ENCODE data around the gene PEX13. TPM values are rescaled to one million over a fixed set of nuclear protein-coding genes. Genes with fewer than 3 reads are reported as not detected.

The PEX13 gene
- polyA plus RNA-seq, 2 of the 4 experiments (the other 2 are of a cell fraction): 18.5 to 42.5 TPM

DNA sequence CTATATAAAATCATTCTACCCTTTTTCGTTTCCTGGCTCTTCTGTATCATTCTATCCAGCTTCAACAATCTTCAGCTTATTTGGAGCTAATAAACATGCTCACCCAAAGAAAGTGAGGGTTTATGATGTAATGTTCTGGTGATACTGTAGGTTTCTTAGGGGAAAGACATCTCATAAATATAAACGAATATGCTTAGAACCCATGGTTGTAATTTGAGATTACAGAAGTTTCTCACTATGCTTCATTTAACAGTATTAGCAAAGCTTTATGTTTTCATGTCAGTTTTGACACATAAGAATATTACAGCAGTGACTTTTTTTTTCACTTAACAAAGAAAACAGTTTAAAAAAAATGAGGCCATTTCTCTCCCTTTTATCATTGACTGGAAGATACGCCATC lies 11.8 kb upstream of the PEX13 start:
- WGBS (ENCODE audit: missing lambda C conversion rate): 79% methylated on average over 3 of the region's 3 CpGs
- FAIRE-seq (no peak), DNase-seq (ENCODE audit: low read depth in 1 of 2, low spot score in 1 of 2) (no peak), ATAC-seq (no peak)
- POLR2A ChIA-PET: interaction anchor here (1.8 kb wide), 1 partner anchor 11 kb away, joined by 5 read pairs; no protein-coding TSS in a partner anchor
- CTCF ChIA-PET: interaction anchor here (0.7 to 2.6 kb wide), 5 partner anchors 10 to 298 kb away, joined by 3 to 21 read pairs (median 5); no protein-coding TSS in a partner anchor
- Histone ChIP-seq H3K4me3 (no peak overlapping the region; the same call in 2 of the 3 replicates), H3K4me1 (peaks cover 18% of the 10 kb centered on the region), H3K4me2 (peak overlapping the region; percentile 61), H3K9me3 (no peaks in the 10 kb centered on the region), H3K27ac (no peak overlapping the region)
- TF ChIP-seq RARB (CRISPR knock-in tag; IDR thresholded peaks at IDR 0.05) (no peak), POLR2A (IDR thresholded peaks at IDR 0.05; ENCODE audit: low read length) (no peak), SREBF2 (IDR thresholded peaks at IDR 0.05) (no peak), NPAS2 (CRISPR knock-in tag; IDR thresholded peaks at IDR 0.05; ENCODE audit: borderline replicate concordance) (no peak), JUNB (IDR thresholded peaks at IDR 0.05) (no peak), JUN (IDR thresholded peaks at IDR 0.05) (no peak), TP53 (CRISPR knock-in tag; IDR thresholded peaks at IDR 0.05) (no peak), BHLHE40 (IDR thresholded peaks at IDR 0.05; ENCODE audit: low read depth, low read length) (no peak), KDM5A (IDR thresholded peaks at IDR 0.05) (no peak)
- TF ChIP-seq, protein P1, sequence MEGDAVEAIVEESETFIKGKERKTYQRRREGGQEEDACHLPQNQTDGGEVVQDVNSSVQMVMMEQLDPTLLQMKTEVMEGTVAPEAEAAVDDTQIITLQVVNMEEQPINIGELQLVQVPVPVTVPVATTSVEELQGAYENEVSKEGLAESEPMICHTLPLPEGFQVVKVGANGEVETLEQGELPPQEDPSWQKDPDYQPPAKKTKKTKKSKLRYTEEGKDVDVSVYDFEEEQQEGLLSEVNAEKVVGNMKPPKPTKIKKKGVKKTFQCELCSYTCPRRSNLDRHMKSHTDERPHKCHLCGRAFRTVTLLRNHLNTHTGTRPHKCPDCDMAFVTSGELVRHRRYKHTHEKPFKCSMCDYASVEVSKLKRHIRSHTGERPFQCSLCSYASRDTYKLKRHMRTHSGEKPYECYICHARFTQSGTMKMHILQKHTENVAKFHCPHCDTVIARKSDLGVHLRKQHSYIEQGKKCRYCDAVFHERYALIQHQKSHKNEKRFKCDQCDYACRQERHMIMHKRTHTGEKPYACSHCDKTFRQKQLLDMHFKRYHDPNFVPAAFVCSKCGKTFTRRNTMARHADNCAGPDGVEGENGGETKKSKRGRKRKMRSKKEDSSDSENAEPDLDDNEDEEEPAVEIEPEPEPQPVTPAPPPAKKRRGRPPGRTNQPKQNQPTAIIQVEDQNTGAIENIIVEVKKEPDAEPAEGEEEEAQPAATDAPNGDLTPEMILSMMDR (IDR thresholded peaks at IDR 0.05): no peak

DNA sequence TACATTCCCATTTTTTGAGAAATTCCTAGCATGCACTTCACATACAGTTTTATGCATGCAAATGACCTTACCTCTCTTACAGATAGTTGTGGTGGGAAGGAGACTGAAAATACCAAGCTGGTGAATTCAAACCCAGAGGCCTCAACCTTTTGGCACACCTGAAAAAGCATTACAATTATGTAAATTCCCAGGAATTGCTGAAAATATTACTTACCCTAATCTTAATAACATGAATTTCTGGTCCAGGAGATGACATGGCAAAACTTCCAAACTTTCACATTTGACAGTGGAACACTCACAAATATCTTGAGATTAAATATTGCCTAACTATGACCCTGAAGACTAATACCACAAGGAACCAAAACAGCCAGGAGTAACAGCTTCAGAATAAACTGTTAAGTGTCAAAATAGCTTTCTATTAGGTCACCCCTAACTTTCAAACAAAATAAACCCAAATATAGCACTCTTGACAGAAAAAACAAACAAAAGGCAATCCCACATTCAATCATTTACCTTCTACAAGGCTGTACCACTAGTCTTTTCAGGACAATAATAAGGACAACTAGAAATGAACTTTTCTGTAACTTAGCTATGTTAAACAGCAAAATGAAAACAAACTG lies 10.9 kb upstream of the PEX13 start:
- no peak for FAIRE-seq
- TF ChIP-seq MAZ (IDR thresholded peaks at IDR 0.05; ENCODE audit: borderline replicate concordance, low read depth, low read length) (no peak), FOSL2 (IDR thresholded peaks at IDR 0.05) (no peak), FOSL2 (CRISPR knock-in tag; IDR thresholded peaks at IDR 0.05) (0 out of 2 replicates have a peak, but pooled peaks have one; percentile 2)
- ChIA-PET CTCF (interaction anchor here (0.6 to 2.6 kb wide), 3 partner anchors 10 to 636 kb away, joined by 3 to 21 read pairs (median 6); no protein-coding TSS in a partner anchor), POLR2A (interaction anchor here (0.7 kb wide), 1 partner anchor 133 kb away, joined by 7 read pairs; no protein-coding TSS in a partner anchor)
- H3K9me3 ChIP-seq: no peaks in the 10 kb centered on the region
- no peak for ATAC-seq
- no peak overlapping the region for H3K4me3 ChIP-seq
- H3K4me1 ChIP-seq: peaks cover 22% of the 10 kb centered on the region
- H3K4me2 ChIP-seq: peak overlapping the region; percentile 16; the same call in 1 of the 3 replicates
- H3K27ac ChIP-seq: no peak overlapping the region
- no peak for DNase-seq (ENCODE audit: low read depth in 1 of 2, low spot score in 1 of 2)

DNA sequence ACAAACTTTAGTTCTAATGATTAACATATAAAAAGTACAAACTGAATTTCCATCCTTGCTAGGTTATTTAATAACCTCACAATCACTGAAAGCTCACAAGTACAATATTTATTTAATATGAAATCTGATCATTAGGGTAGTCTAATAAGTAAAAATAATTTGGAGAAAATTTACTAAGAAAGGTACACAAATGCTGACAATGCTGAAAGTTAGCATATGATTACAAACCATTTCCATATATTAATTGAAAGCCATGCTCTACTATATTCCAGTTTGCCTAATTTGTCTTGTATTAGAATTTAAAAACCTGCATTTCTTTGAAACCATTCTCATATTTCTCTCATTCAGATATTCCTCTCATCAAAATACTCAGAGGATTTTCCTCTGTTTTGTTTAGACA lies 8.2 kb upstream of the PEX13 start:
- H3K4me3 ChIP-seq: no peak overlapping the region
- H3K4me2 ChIP-seq: no peak overlapping the region
- ChIA-PET POLR2A (no interaction called here), CTCF (interaction anchor here (1.0 kb wide), 1 partner anchor 122 kb away, joined by 3 read pairs; no protein-coding TSS in a partner anchor)
- H3K27ac ChIP-seq: no peak overlapping the region
- FAIRE-seq: no peak
- TF ChIP-seq MAFK (IDR thresholded peaks at IDR 0.05; ENCODE audit: partially characterized antibody) (peak; percentile 84), EHF (CRISPR knock-in tag; IDR thresholded peaks at IDR 0.05) (no peak)
- H3K9me3 ChIP-seq: no peaks in the 10 kb centered on the region
- no peak for DNase-seq (ENCODE audit: low read depth in 1 of 2, low spot score in 1 of 2)
- H3K4me1 ChIP-seq: peaks cover 37% of the 10 kb centered on the region
- ATAC-seq: no peak

DNA sequence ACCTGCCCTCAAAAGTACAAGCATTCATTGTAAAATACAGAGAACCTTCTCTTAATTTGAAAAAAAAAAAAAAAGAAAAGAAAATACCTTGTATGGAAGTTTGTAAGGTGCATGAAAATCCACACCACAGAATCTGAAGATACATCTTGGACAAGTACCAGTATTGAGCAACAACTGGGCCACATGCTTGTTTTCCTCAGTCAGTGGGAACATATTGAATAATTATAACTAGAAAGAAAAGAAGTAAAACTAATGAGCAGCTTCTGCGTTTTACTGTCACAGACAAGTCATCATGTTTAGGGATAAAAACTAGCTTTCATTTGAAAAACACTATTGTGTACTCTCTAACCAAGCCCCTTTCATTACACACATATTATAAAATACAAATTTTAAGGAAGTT lies 5.8 kb upstream of the PEX13 start:
- POLR2A ChIA-PET: no interaction called here

More for the DNA sequence above, 5.8 kb upstream of the PEX13 start:
- FAIRE-seq (no peak), ATAC-seq (no peak), DNase-seq (ENCODE audit: low read depth in 1 of 2, low spot score in 1 of 2) (no peak)
- Histone ChIP-seq H3K4me3 (no peak overlapping the region), H3K27ac (peak overlapping the region; percentile 36 to 73; a peak in 3 of 6 replicates), H3K4me1 (peaks cover 34% of the 10 kb centered on the region), H3K4me2 (peak overlapping the region; percentile 37), H3K9me3 (no peaks in the 10 kb centered on the region)
- WGBS (ENCODE audit: missing lambda C conversion rate): 88% methylated on average over 1 of the region's 1 CpG
- CTCF ChIA-PET: interaction anchor here (2.8 kb wide), 1 partner anchor 13 kb away, joined by 9 read pairs; no protein-coding TSS in a partner anchor
- no peak for TF ChIP-seq RARB (CRISPR knock-in tag; IDR thresholded peaks at IDR 0.05)
- TF ChIP-seq HOXB5 (CRISPR knock-in tag; IDR thresholded peaks at IDR 0.05): no peak
- no peak for TF ChIP-seq MAZ (IDR thresholded peaks at IDR 0.05; ENCODE audit: borderline replicate concordance, low read depth, low read length)
- no peak for TF ChIP-seq ESRRA (IDR thresholded peaks at IDR 0.05; ENCODE audit: borderline replicate concordance, low read length)
- TF ChIP-seq SREBF2 (IDR thresholded peaks at IDR 0.05): no peak
- TF ChIP-seq, protein P2, sequence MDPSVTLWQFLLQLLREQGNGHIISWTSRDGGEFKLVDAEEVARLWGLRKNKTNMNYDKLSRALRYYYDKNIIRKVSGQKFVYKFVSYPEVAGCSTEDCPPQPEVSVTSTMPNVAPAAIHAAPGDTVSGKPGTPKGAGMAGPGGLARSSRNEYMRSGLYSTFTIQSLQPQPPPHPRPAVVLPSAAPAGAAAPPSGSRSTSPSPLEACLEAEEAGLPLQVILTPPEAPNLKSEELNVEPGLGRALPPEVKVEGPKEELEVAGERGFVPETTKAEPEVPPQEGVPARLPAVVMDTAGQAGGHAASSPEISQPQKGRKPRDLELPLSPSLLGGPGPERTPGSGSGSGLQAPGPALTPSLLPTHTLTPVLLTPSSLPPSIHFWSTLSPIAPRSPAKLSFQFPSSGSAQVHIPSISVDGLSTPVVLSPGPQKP (IDR thresholded peaks at IDR 0.05; ENCODE audit: low read depth, low read length): no peak
- TF ChIP-seq CEBPB (IDR thresholded peaks at IDR 0.05): peak; percentile 15 to 50; a peak in 2 of 4 replicates

Measured in A549 (cell line).